GM23338 (cell line): ENCODE data around the gene IFITM1.
"Not testable (repeated sequence)": the region's sequence is repeated elsewhere in the genome, so short reads cannot be mapped to it uniquely, and the experiment has no call there.

ENCODE experiments used
- EZH2 ChIP-seq: fragments of 200-600 bp; sonication (generic); IDR thresholded peaks from one replicate; pipeline ENCODE4 v1.8.0; 2017; ENCODE audit warnings: antibody characterized with exemption, mild to moderate bottlenecking, low read depth; ENCODE audit not compliant: unreplicated experiment
- EZH2phosphoT487 ChIP-seq: fragments of 200-600 bp; sonication (generic); IDR thresholded peaks from one replicate; pipeline ENCODE4 v1.8.1; 2018; ENCODE audit warnings: antibody characterized with exemption; ENCODE audit not compliant: unreplicated experiment
- JUNB ChIP-seq: IDR thresholded peaks from one replicate; pipeline ENCODE4 v1.6.1; 2016; ENCODE audit warnings: antibody characterized with exemption; ENCODE audit not compliant: unreplicated experiment
- POLR2AphosphoS5 ChIP-seq: IDR thresholded peaks from 2 replicates; pipeline ENCODE4 v1.6.1; 2016; ENCODE audit warnings: antibody characterized with exemption, low read depth
- TF ChIP-seq, protein P1 (sequence below), 2 experiments: fragments of 200-600 bp in 1 of 2; sonication (generic) in 1 of 2; conservative IDR thresholded peaks; 2 replicates each; pipeline versions ENCODE4 v1.5.1 to v1.6.1; 2016 to 2017; ENCODE audit warnings: antibody characterized with exemption in 2 of 2, low read depth in 2 of 2, mild to moderate bottlenecking in 2 of 2, moderate library complexity in 1 of 2
- TF ChIP-seq, protein P2 (sequence below): IDR thresholded peaks from one replicate; pipeline ENCODE4 v1.6.1; 2018; ENCODE audit warnings: antibody characterized with exemption; ENCODE audit not compliant: unreplicated experiment

DNA sequence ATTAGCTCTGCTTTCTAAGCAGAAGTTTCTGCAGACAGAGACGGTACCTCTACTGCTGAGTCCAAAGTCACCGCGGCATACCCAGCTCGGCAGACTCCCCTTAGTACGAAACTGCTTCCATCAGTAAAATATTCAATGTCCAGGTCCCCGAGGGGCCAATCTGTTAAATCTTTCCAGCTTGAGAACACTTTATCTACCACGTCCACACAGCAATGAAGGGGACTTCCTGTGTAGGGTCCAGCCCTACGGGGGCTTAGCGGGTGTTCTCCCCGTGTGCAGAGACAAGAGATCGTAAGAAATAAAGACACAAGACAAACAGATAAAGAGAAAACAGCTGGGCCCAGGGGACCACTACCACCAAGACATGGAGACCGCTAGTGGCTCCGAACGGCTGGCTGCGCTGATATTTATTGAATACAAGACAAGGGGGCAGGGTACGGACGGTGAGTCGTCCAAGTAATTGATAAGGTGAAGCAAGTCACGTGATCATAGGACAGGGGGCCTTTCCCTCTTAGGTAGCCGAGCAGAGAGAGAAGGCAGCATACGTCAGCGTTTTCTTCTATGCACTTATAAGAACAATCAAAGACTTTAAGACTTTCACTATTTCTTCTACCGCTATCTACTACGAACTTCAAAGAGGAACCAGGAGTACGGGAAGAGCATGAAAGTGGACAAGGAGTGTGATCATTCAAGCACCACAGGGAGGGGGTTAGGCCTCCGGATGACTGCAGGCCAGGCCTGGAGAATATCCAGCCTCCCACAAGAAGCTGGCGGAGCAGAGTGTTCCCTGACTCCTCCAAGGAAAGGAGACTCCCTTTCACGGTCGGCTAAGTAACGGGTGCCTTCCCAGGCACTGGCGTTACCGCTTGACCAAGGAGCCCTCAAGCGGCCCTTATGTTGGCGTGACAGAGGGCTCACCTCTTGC lies 11.0 kb downstream of the IFITM1 start:
- TF ChIP-seq, protein P1, sequence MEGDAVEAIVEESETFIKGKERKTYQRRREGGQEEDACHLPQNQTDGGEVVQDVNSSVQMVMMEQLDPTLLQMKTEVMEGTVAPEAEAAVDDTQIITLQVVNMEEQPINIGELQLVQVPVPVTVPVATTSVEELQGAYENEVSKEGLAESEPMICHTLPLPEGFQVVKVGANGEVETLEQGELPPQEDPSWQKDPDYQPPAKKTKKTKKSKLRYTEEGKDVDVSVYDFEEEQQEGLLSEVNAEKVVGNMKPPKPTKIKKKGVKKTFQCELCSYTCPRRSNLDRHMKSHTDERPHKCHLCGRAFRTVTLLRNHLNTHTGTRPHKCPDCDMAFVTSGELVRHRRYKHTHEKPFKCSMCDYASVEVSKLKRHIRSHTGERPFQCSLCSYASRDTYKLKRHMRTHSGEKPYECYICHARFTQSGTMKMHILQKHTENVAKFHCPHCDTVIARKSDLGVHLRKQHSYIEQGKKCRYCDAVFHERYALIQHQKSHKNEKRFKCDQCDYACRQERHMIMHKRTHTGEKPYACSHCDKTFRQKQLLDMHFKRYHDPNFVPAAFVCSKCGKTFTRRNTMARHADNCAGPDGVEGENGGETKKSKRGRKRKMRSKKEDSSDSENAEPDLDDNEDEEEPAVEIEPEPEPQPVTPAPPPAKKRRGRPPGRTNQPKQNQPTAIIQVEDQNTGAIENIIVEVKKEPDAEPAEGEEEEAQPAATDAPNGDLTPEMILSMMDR (conservative IDR thresholded peaks at IDR 0.05; ENCODE audit: low read depth in 2 of 2) = not testable (repeated sequence)
- not testable (repeated sequence) for TF ChIP-seq EZH2, POLR2AphosphoS5, EZH2phosphoT487, JUNB
- TF ChIP-seq, protein P2, sequence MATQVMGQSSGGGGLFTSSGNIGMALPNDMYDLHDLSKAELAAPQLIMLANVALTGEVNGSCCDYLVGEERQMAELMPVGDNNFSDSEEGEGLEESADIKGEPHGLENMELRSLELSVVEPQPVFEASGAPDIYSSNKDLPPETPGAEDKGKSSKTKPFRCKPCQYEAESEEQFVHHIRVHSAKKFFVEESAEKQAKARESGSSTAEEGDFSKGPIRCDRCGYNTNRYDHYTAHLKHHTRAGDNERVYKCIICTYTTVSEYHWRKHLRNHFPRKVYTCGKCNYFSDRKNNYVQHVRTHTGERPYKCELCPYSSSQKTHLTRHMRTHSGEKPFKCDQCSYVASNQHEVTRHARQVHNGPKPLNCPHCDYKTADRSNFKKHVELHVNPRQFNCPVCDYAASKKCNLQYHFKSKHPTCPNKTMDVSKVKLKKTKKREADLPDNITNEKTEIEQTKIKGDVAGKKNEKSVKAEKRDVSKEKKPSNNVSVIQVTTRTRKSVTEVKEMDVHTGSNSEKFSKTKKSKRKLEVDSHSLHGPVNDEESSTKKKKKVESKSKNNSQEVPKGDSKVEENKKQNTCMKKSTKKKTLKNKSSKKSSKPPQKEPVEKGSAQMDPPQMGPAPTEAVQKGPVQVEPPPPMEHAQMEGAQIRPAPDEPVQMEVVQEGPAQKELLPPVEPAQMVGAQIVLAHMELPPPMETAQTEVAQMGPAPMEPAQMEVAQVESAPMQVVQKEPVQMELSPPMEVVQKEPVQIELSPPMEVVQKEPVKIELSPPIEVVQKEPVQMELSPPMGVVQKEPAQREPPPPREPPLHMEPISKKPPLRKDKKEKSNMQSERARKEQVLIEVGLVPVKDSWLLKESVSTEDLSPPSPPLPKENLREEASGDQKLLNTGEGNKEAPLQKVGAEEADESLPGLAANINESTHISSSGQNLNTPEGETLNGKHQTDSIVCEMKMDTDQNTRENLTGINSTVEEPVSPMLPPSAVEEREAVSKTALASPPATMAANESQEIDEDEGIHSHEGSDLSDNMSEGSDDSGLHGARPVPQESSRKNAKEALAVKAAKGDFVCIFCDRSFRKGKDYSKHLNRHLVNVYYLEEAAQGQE = not testable (repeated sequence)
